Ovary (tissue), 9 donors: ENCODE data around the gene CBX6. TPM values are rescaled to one million over a fixed set of nuclear protein-coding genes. Genes with fewer than 3 reads are reported as not detected.

Source experiments
- DNase-seq, 5 donors: peaks; one replicate each; pipeline ENCODE4 v3.0.0-alpha.2; 2019 to 2020
- H3K27ac ChIP-seq, 2 donors: fragments of 200-600 bp; one replicate each; pipeline versions ENCODE4 v1.5.1 to v1.8.0; 2019 to 2022
- H3K27me3 ChIP-seq: fragments of 200-600 bp; one replicate; pipeline ENCODE4 v1.8.0; 2022
- H3K36me3 ChIP-seq: fragments of 200-600 bp; sonication (generic); one replicate; pipeline ENCODE4 v1.5.1; 2019
- H3K4me1 ChIP-seq: one replicate; pipeline ENCODE4 v1.8.1; 2013; ENCODE audit warnings: mild to moderate bottlenecking, moderate library complexity; ENCODE audit not compliant: insufficient read depth
- H3K4me3 ChIP-seq: fragments of 200-600 bp; sonication (generic); one replicate; pipeline ENCODE4 v1.5.1; 2017
- H3K9me3 ChIP-seq, 2 donors: fragments of 200-600 bp in 1 of 2; sonication (generic) in 1 of 2; one replicate each; pipeline versions ENCODE4 v1.5.1 to v1.8.1; 2013 to 2019; ENCODE audit warnings: mild to moderate bottlenecking in 1 of 2, moderate library complexity in 1 of 2
- CTCF ChIP-seq, 3 donors: fragments of 450-650 bp in 2 of 3; fragments of 200-600 bp in 1 of 3; IDR thresholded peaks; one replicate each; pipeline versions ENCODE4 v1.5.1 to v1.8.0; 2016 to 2022; ENCODE audit warnings: antibody characterized with exemption in 3 of 3, mild to moderate bottlenecking in 1 of 3
- EP300 ChIP-seq: sonication (generic); formaldehyde crosslinking; IDR thresholded peaks from one replicate; pipeline ENCODE4 v1.6.1; 2017; ENCODE audit warnings: antibody characterized with exemption
- POLR2A ChIP-seq: fragments of 450-650 bp; IDR thresholded peaks from one replicate; pipeline ENCODE4 v1.6.1; 2017; ENCODE audit warnings: antibody characterized with exemption, mild to moderate bottlenecking, moderate library complexity
- WGBS, 3 donors: extraction: QIAGEN DNeasy Blood & Tissue Kit in 1 of 3; methylation state at CpG; one replicate each; pipeline versions ENCODE4 v1.1.5 to v1.1.7; 2013 to 2017; 5-methylcytosine and 5-hydroxymethylcytosine counted together
- intact Hi-C, 4 donors: fragments of 100-400 bp; cut with DNase I; formaldehyde crosslinking; loops; one replicate each; pipeline versions ENCODE4 v1.11.0 to v1.15.1; 2022 to 2023
- polyA plus RNA-seq, 2 donors: library from polyadenylated mRNA; stranded (reverse); fragments of 200-250 nt in 1 of 2; fragments of 350-450 nt in 1 of 2; fragmentation: Illumina TruSeq in 1 of 2; extraction: RNeasy Lipid Tissue Mini Kit (QIAGEN cat#74804) in 1 of 2; gene quantifications; one replicate each; pipeline ENCODE4 v1.2.3, GENCODE V29; 2013 to 2014
- total RNA-seq, 7 donors: library from RNA; depleted of rRNA in 2 of 7; stranded (reverse); fragments of >200 nt in 2 of 7; fragmentation: NEBNext Ultra II Directional in 3 of 7; extraction: Animal tissue kit (Norgen Biotek cat#: 25700) in 3 of 7; gene quantifications; one replicate each; pipeline versions ENCODE4 v1.1.0 to v1.2.4, GENCODE V29; 2016 to 2023
- donor health status: DM: no; HTN: no; CAD: no; lungs with moderate emphysema.
- donor health status: DM: no; HTN: no; CAD: no.
- donor health status: Bipolar disorder and iron deficiency.
- donor health status: DM: yes; HTN: yes; CAD: no.
- donor health status: DM: no; HTN: no; CAD: no.
- donor health status: DM: yes; HTN: yes; CAD: no.

CBX6 gene
- total and polyA plus RNA-seq, 9 donors = 22.6 to 175 (median 115) TPM

DNA sequence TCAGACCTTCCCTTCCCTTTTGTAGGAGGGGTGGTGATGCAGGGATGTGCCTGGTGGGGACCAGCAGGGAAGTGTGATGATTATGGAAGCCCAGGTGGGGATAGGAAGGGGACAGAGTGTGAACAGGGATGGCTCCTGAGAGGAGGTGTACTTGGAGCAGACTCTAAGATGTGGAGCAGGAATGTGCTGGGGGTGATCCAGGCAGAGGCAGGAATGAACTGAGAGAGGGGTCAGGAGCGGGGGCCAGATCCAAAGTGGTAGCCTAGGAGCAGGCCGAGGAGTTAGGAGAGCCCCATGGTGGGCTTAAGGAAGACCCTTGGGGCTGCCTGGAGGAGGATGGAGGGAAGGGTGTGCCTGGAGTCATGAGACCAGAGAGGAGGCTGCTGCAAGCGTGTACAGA, 31.9 kb downstream of the CBX6 start:
- WGBS, 3 donors = 91 to 93% (median 92%) methylated on average over 3 of the region's 3 CpGs
- H3K4me3 ChIP-seq = no peak overlapping the region
- no peaks in the 10 kb centered on the region for H3K36me3 ChIP-seq
- no peak for TF ChIP-seq EP300
- no peak for TF ChIP-seq POLR2A
- TF ChIP-seq CTCF (IDR thresholded peaks at IDR 0.05) = no peak
- no peak for DNase-seq
- H3K4me1 ChIP-seq = no peaks in the 10 kb centered on the region
- no peaks in the 10 kb centered on the region for H3K27me3 ChIP-seq
- intact Hi-C loops = loop anchor here in 3 of 4 donors (5.0 to 10.0 kb wide), 3 partner anchors 53 to 68 kb away; no protein-coding TSS in a partner anchor
- no peaks in the 10 kb centered on the region for H3K9me3 ChIP-seq
- H3K27ac ChIP-seq = no peak overlapping the region

DNA sequence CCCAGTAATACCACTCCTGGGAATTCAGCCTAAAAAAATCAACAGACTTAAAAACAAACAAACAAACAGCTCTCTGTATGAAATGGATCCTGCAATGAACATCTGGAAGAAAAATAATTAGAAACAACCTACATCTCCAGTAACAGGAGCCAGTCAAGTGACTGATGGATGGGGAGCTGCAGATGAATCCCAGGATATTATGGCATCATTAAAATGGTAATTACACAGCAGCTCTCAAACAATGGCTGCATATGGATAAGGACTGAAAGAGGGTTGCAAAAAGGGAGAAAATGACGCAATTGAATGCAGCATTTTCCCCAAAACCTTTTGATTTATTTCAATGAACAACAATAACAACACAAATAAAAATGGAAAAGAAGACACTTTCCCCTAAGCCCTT, 32.3 kb downstream of the CBX6 start:
- H3K4me3 ChIP-seq = no peak overlapping the region
- no peaks in the 10 kb centered on the region for H3K36me3 ChIP-seq
- intact Hi-C loops = loop anchor here in 3 of 4 donors (5.0 to 10.0 kb wide), 3 partner anchors 52 to 67 kb away; no protein-coding TSS in a partner anchor
- no peaks in the 10 kb centered on the region for H3K4me1 ChIP-seq
- WGBS, 3 donors = 92 to 97% (median 95%) methylated on average over 1 of the region's 1 CpG
- no peak for DNase-seq
- H3K27me3 ChIP-seq = no peaks in the 10 kb centered on the region
- no peak overlapping the region for H3K27ac ChIP-seq
- TF ChIP-seq POLR2A = no peak
- TF ChIP-seq EP300 = no peak
- no peak for TF ChIP-seq CTCF (IDR thresholded peaks at IDR 0.05)
- H3K9me3 ChIP-seq = no peaks in the 10 kb centered on the region

DNA sequence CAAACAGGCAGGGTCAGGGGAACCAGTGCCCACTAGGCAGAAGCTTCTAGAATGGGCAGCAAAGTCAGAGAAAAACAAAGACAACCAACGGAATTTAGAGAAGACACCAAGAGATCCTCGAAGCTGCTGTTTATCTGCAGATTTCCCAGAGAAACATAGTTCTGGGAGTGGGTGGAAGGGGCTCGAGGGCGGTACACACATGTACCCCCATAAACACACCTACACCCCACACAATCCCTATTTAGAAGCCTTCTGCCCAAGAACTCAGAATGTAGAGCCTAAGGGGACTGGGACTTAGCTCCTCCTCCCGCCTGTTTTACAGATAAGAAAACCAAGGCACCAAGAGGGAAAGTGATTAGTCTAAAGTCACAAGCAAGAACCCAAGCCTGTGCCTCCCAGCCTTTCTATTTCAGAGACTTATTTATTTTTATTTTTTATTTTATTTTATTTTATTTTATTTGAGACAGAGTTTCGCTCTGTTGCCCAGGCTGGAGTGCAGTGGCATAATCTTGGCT, 34.5 kb downstream of the CBX6 start:
- Histone ChIP-seq H3K9me3 (no peaks in the 10 kb centered on the region), H3K4me3 (no peak overlapping the region), H3K4me1 (no peaks in the 10 kb centered on the region), H3K36me3 (no peaks in the 10 kb centered on the region), H3K27me3 (no peaks in the 10 kb centered on the region), H3K27ac (no peak overlapping the region)
- no peak for DNase-seq
- no peak for TF ChIP-seq EP300
- TF ChIP-seq POLR2A = no peak
- TF ChIP-seq CTCF (IDR thresholded peaks at IDR 0.05) = no peak
- intact Hi-C loops = no loop called here
- WGBS, 3 donors = 80 to 86% (median 81%) methylated on average over 6 of the region's 6 CpGs

DNA sequence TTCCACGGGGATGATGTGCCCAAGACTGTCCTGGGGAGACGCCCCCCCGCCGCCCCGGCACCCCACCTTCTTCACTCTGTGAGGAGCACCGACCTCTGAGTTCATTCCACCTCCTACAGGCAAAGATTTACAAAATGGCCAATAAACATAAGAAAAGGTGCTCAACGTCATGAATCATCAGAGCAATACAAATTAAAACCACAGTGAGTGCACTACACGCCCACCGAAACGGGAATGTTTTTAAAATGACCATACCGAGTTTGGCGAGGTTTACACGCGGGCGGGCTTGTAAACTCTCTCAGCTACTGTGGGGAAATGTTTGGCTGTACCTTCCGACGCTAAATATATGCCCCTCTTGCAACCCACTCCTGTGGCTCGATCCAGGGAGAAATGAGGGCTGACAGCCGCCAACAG, 36.1 kb downstream of the CBX6 start:
- Histone ChIP-seq H3K4me1 (no peaks in the 10 kb centered on the region), H3K9me3 (no peaks in the 10 kb centered on the region), H3K4me3 (no peak overlapping the region), H3K36me3 (no peaks in the 10 kb centered on the region), H3K27ac (no peak overlapping the region), H3K27me3 (no peaks in the 10 kb centered on the region)
- TF ChIP-seq EP300 = no peak
- TF ChIP-seq CTCF (IDR thresholded peaks at IDR 0.05) = no peak
- no peak for TF ChIP-seq POLR2A
- DNase-seq = no peak
- intact Hi-C loops = no loop called here
- WGBS, 3 donors = 49 to 65% (median 59%) methylated on average over 19 of the region's 19 CpGs
